Endometrial microvascular endothelial cells (primary cell): ENCODE measurements around the gene ELK4. TPM values are rescaled to one million over a fixed set of nuclear protein-coding genes. Genes with fewer than 3 reads are reported as not detected.
"Not testable (repeated sequence)": the region's sequence is repeated elsewhere in the genome, so short reads cannot be mapped to it uniquely, and the experiment has no call there.

Source experiments
- in situ Hi-C: cut with HindIII; loops from 2 replicates; pipeline ENCODE4 v1.10.0; 2017; ENCODE audit warnings: low sequenced_read_pairs, low pct_unique_long_range_greater_than_20kb; ENCODE audit errors: inconsistent ontology term
- total RNA-seq: library from RNA; depleted of rRNA; stranded (reverse); fragments of >200 nt; gene quantifications from one replicate; pipeline ENCODE4 v1.2.3, GENCODE V29; 2015; ENCODE audit errors: inconsistent ontology term

The ELK4 gene
- total RNA-seq, 1 donor from 2014 or later: 28.9 TPM

DNA sequence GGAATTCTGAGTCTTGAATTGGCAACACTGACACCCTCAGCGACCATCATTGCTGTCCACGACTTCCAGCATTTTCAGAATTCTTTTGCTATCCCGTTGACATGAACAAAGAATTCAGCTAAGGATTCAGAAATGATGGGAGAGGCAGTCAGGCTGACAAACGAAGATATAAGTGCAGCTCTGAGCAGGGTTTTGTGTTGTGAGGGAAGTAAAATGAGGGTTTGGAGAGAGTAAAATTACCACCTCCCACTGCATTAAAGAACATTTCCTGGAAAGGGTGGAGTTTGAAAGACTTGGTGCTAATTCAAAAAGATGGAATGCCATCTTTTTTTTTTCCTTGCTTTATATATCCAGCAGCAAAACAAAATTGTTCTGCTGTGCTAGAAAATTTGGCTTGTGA is 4.9 kb upstream of the ELK4 start:
- in situ Hi-C loops: no loop called here

DNA sequence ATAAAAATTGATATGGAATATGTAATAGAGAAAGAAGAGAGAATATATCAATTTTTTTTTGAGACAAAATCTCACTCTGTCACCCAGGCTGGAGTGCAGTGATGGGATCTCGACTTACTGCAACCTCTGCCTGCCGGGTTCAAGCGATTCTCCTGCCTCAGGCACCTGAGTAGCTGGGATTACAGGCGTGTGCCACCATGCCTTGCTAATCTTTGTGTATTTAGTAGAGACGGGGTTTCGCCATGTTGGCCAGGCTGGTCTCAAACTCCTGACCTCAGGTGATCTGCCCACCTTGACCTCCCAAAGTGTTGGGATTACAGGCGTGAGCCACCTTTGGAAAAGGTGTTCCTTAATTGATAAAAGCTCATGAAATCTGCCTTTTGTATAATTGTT is 4.3 kb upstream of the ELK4 start:
- in situ Hi-C loops: not testable (repeated sequence)

DNA sequence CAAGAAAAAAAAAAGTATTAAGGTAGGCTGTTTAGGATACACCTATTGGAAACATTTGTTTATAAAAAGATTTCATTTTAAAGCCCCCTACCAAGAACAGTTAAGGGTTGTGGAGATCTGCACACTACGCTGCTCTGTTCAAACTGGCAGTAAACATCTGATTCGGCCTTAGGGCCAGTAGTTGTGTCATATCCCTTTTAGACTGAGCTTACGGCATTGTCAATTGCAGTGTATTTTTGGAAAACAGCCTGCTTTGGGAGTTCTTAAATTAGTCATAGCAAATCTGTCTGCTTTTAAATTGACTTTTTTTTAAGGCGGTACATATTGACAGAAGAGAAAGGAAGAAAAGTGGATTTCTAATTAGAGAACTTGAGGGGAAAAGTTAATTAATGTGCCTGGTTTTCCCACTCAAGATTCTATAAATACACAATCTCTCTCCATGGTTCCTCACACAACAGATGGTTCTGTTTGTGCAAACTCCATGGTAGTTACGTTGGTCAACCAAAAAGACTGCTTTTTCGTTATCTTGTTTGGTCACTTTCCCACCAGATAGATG is 1.7 kb upstream of the ELK4 start:
- in situ Hi-C loops: no loop called here

DNA sequence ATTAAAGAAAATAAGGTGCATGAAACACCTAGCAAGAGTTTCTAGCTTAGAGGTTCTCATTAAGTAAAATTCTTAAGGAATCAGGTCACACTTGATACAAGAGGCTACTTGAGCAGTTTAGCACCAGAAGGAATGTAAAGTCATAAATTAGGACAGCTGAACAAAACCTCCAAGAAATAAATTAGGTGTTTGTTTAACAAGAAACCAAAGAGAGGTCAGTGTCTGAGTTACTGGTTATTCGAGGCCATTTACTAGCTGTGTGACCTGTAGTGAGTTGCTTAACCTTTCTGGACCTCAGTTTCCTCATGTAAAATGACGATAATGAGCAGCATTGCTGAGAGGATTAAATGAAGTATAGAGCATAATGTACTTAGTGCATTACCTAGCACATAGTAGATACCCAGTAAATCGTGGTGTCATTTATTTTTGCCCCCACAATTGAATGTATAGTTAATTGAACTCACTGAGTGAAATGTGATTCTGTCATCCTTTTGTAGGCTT is 908 bp upstream of the ELK4 start:
- in situ Hi-C loops: no loop called here

DNA sequence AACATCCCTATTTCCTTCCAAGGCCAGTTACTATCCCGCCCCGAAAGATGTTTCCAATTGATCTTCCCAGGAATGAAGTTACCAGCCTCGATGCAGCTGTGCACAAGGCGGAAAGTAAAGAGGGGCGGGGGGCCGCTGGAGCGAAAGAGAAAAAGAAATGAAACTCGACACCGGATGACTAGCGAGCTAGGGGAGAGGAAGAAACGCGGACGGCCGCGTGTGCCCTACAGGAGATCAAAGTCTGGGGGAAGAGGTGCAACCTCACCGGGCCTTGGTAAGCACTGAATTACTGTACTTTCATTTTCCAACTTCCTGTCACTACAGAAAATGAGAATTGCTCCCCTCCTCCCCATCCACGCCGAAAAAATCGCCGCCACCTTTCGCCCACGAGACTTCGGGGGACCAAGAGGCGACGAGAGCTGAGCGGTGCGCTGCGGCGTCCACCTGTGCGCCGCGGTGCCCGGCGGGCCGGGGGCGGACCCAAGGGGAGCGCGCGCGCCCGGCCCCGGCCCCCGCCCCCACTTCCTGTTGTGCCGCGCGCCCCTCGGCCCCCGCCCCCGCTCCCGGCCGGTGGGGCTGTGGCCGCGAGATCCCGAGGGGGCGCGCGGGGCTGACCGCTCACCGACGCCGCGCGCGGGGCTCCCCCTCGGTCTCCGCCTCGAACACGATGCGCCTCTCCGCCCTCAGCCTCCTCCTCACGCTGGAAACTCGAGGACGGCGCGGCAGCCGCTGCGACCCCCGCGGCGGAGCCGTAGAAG is 622 bp downstream of the ELK4 start:
- in situ Hi-C loops: no loop called here

DNA sequence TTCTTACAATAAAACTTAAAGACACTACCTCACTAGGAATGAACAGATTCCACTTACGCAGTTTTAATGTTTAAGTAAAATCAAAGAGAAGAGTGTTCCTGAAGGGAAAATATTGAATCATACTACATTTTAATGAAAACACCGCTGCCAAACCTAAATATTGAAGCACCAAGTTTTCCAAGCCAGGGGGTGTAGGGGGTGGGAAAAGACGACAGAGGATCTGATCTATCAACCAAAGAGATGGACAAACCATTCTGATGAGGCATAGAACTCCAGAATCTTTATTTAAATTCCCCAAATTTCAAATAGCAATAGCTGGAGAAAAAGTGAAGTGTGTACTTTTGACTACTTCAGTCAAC is 1.2 kb downstream of the ELK4 start:
- in situ Hi-C loops: no loop called here

DNA sequence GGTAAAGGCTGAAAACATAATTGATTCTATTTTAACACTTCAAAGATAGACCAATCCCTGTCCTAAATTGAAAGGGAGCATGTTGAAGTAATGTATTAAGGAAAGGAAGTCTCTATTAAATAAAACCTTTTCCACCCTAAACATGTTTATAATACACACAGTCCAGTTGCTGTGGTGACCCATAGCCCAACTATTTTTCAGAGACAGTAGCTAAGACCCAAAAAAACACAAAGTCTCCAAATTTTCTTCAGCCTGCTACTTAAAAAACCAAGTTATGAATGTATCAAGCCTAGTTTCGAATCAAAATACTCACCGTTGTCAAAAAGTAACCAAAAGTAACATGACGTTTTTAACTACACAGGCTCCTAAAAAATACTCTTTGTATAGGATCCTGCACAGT is 1.6 kb downstream of the ELK4 start:
- in situ Hi-C loops: no loop called here

DNA sequence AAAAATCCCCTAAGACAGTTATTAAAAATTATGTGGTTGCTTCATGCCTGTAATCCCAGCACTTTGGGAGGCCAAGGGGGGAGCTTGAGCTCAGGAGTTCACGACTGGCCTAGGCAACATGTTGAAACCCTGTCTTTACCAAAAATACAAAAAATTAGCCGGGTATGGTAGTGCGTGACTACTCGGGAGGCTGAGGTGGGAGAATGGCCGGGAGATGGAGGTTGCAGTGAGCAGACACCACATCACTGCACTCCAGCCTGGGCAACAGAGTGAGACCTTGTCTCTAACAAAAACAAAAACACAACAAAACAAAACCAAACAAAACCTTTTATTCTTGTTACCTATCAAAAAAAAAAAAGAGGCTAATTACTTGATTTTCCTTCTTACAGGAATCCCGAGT is 2.1 kb downstream of the ELK4 start:
- in situ Hi-C loops: no loop called here

DNA sequence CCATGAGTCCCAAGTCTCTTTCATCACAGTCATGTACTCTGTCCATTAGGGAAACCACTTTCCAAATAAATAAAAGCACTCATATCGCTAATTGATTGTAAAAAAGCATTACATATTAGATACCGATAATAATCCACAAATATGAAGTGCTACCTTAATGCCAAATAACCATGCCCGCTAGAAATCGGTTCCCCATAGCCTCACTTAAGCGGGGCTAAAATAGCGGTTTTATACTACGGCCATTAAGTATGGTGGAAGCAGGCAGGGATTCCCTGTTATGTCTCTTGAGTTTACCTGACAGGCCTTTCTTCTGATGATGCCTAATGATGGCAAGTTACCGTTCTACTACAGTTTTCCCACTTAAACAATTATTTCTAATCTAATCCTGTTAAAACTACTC is 3.9 kb downstream of the ELK4 start:
- in situ Hi-C loops: no loop called here

DNA sequence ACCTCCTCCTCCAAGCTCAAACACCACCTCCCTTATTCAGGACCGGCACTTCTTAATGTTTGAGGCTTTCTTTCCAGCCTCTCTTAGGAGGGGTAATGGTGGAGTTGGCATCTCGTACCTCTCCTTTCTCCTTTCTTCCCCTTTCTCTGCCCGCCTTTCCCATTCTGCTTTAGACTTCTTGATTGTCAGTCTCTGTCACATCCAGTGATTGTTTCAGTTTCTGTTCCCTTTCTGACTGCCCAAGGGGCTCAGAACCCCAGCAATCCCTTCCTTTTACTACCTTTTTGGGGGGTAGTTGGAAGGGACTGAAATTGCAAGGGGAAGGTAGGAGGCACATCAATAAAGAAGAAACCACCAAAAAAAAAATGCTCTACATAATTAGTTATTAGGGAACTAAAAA is 5.6 kb downstream of the ELK4 start:
- in situ Hi-C loops: no loop called here

DNA sequence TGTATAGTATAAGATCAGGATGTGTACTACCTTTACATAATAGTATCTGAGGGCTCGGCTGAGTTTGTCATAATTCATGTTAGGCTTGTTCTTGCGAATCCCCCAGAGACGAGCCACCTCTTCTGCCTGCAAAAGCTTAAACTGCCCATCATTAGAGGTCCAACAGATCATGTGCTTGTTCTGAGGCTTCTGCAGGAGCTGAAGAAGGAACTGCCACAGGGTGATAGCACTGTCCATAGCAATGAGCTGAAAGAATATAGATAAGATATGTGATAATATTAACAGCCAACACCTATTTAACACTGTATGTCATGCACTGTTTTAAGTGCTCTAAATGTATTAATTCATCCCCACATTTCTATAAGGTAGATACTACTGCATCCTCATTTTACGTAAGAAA is 8.2 kb downstream of the ELK4 start:
- in situ Hi-C loops: no loop called here

DNA sequence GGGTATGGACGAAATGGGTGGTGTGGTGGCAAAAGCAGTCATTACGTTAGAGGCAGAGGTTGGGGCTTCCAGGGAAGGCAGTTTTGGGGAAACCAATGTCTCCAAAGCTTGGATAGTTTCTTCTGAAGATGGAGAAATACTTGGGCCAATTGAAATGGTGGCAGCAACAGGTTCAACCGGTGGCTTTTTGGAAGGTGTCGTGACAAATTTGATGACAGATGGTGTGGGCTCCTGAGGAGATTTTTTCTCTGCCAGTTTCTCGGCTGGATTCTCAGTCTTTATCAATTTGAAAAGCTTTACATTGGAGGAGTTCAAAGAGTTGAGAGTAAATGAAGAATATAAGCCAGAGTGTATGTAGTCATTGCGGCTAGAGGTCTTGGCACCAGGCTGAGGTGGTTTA is 11.5 kb downstream of the ELK4 start:
- in situ Hi-C loops: no loop called here

DNA sequence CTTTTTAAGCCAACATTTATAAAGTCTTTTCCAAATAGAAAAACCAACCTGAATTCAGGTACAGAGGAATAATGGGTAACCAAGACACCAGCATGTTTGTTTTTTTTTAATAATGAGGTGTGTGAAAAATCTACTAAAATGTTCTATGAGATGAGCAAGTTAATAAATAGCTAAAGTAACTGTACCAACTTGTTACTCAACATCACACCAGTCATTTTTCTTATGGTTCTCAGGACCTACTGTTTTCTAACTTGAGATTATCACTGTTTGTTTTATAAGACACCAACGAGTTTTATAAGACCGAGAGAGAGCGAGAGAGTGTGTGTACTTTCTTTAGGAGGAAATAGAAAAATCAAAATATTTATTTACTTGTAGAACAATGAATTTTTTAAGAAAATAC is 12.4 kb downstream of the ELK4 start:
- in situ Hi-C loops: no loop called here

DNA sequence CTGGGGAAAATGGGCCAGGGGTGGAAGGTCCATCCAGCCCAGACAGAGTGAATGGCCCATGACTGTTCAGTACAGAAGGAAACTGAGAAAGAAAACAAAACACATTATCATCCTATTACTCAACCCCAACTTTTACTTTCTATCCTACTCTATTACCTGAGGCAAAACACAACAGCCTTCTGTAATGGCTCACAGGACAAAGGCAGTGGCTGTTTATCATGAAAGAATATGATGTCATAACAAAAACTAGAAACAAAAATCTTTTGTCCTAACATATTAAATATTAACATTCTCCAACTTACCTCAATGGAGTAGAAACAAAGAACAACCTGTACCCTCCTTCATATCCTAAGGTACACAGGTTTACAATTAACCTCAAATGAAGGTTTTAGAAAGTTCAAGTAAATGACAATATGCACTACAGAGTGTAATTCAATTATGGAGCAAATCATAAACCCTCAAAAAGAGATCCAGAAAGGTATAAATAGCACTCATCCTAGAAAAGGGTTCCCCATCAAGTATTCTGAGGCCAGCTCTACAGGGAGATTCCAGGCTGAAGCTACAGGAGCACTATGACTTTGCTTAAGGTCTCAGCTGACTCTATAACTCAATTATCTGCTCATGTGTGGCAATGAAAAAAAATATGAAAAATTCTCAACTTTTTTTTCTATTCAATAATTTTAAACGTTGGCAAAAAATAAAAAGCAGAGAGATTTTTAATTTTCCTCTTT is 15.1 kb downstream of the ELK4 start:
- in situ Hi-C loops: no loop called here

DNA sequence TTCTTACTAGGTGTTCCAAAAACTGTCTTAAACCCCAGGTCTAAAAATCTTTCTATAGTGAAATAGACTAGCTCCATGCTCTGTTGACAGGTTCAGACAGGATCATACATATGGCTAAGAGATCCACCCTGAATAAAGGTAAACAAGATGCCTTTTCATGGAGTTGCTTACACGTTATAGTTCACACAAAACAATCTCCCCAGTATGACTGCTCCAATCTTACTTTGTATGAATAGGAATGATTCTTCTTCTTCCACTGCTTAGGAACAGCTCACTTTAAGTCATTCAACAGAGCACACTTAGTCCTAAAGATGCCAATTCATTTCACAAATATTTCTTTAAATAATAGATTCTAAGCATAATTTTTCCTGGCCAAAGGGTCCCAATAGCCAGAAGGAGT is 16.0 kb downstream of the ELK4 start:
- in situ Hi-C loops: no loop called here

DNA sequence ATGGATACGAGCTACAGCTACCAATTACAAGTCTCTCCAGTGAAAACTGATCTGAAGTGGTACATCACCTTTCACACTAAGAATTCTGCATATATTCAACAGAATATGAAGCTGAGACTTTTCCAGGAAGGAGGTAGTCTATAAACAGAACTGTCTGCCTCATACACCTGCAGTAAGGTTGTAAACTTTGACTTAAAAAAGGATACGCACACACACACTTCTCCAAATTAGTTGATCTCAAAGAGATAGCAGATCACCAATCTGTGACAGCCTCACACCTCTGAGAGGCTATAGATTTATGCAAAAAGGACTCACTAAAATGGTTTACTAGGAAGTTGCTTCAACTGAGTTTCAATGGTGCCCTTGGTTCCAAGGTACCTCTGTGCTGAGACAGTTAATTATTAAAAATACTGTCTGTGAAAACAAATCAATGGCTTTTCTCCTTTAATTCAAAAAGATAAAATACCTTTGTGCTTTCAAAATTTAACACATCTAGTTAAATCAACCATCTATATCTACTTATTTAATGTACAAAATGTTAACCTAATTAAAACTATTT is 17.9 kb downstream of the ELK4 start:
- in situ Hi-C loops: no loop called here

DNA sequence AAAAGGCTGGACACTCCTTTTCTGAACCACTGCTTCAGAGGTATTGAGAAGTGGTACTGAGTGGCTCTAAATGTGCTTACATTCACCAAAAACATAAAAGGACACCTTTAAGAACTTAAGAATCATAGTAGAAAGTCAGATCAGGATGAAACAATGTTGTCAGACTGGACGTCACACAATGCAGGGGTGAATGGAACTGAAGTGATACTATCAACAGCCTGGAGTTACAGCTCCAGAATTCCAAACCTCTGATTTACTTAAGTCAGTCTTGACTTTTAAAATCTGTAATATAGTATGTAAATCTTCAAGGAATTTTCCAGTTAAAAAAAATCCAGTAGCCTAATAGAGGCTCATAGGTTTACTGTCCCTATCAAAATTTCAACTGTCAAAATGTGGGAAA is 19.3 kb downstream of the ELK4 start:
- in situ Hi-C loops: no loop called here

DNA sequence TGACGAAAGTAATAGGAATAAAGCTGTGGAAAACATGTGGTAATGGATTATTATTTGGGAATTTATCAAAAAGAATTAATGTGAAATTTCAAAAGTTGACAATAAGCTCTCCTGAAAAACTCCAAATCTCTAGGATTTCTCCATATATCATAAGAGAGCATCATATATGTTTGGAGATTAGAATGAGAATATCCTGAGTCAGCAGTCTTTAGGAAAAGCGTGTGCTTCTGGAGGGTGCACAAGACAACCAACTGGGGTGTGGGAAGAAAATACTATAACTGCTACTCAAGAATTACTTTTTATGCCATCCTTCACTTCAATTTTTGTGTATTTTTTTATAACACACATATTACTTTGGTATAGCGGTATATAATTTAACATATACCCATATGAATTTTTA is 19.7 kb downstream of the ELK4 start:
- in situ Hi-C loops: no loop called here

DNA sequence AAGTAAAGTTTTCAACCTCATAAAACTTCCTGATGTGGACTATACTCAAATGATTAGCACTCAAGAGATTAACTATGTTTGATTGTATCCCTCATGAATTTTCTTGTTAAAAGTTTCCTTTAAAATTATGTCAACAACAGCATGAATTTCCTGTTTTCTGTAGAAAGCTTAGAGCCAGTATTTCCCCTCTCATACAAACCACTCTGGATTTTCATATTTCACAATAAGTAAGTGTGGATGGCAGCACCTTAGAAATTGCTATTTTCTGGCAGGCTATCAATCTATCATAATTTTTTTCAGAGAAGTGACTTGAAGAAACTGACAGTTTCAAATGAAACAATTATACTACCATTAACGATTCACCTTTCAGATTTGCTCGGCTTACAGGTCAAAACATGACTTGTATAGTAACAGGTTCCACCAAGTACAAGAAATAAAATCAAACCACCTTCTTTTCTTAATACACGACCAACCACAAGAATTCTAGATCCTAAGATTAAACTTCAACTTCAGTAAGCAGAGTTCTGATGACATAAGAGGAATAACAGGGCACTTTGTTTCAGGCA is 20.8 kb downstream of the ELK4 start:
- in situ Hi-C loops: no loop called here

DNA sequence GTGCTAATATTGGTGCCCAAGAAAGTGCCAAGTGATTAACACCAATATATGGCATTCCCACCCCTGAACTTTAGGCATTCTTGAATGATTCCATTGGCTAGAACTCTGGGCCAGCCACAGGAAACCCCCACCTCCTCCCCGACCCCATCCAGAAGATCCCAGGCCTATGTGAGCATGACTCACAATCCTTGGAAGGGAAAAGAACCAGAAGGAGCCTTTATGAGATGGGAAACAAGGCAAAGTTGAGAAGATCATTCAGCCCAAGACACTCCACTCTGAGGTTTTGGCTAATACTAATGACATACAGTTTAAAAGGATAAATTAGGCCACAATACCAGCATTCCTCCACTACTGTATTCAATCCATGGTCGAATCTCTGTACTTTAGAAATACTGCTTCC is 21.8 kb downstream of the ELK4 start:
- in situ Hi-C loops: no loop called here
